Suprapubic skin (tissue), 4 donors: ENCODE data around the gene MLX. TPM values are rescaled to one million over a fixed set of nuclear protein-coding genes. Genes with fewer than 3 reads are reported as not detected.
"Not testable (repeated sequence)": the region's sequence is repeated elsewhere in the genome, so short reads cannot be mapped to it uniquely, and the experiment has no call there.

Source experiments
- DNase-seq, 2 donors: peaks; one replicate each; pipeline ENCODE4 v3.0.0-alpha.2; 2019; ENCODE audit warnings: low spot score in 2 of 2
- H3K27ac ChIP-seq: fragments of 200-600 bp; sonication (generic); one replicate; pipeline ENCODE4 v1.5.1; 2019
- H3K27me3 ChIP-seq: fragments of 200-600 bp; sonication (generic); one replicate; pipeline ENCODE4 v1.5.1; 2019
- H3K36me3 ChIP-seq: fragments of 200-600 bp; sonication (generic); one replicate; pipeline ENCODE4 v1.5.1; 2019
- H3K4me1 ChIP-seq: fragments of 200-600 bp; sonication (generic); one replicate; pipeline ENCODE4 v1.5.1; 2019
- H3K4me3 ChIP-seq: fragments of 200-600 bp; sonication (generic); one replicate; pipeline ENCODE4 v1.5.1; 2019; ENCODE audit warnings: mild to moderate bottlenecking
- H3K9me3 ChIP-seq: fragments of 200-600 bp; sonication (generic); one replicate; pipeline ENCODE4 v1.5.1; 2019
- EP300 ChIP-seq: sonication (generic); formaldehyde crosslinking; IDR thresholded peaks from one replicate; pipeline ENCODE4 v1.6.1; 2017; ENCODE audit warnings: antibody characterized with exemption
- POLR2A ChIP-seq, 2 donors: fragments of 450-650 bp; IDR thresholded peaks; one replicate each; pipeline ENCODE4 v1.6.1; 2017; ENCODE audit warnings: antibody characterized with exemption in 2 of 2, mild to moderate bottlenecking in 2 of 2, moderate library complexity in 2 of 2
- POLR2AphosphoS5 ChIP-seq, 3 donors: sonication (generic); formaldehyde crosslinking; IDR thresholded peaks; one replicate each; pipeline ENCODE4 v1.6.1; 2017; ENCODE audit warnings: antibody characterized with exemption in 3 of 3
- WGBS: methylation state at CpG from one replicate; pipeline ENCODE4 v1.1.5; 2018; 5-methylcytosine and 5-hydroxymethylcytosine counted together
- total RNA-seq, 4 donors: library from RNA; depleted of rRNA; stranded (reverse); fragments of >200 nt; gene quantifications; one replicate each; pipeline ENCODE4 v1.1.0, GENCODE V29; 2016
- TF ChIP-seq, protein P1 (sequence below), 2 donors: fragments of 200-600 bp in 1 of 2; fragments of 450-650 bp in 1 of 2; sonication (generic) in 1 of 2; IDR thresholded peaks; one replicate each; pipeline ENCODE4 v1.5.1; 2016 to 2019; ENCODE audit warnings: antibody characterized with exemption in 2 of 2, mild to moderate bottlenecking in 1 of 2, moderate library complexity in 1 of 2

MLX gene
- total RNA-seq, 4 donors from 2014 or later: 34.7 to 62.5 (median 44.3) TPM

DNA sequence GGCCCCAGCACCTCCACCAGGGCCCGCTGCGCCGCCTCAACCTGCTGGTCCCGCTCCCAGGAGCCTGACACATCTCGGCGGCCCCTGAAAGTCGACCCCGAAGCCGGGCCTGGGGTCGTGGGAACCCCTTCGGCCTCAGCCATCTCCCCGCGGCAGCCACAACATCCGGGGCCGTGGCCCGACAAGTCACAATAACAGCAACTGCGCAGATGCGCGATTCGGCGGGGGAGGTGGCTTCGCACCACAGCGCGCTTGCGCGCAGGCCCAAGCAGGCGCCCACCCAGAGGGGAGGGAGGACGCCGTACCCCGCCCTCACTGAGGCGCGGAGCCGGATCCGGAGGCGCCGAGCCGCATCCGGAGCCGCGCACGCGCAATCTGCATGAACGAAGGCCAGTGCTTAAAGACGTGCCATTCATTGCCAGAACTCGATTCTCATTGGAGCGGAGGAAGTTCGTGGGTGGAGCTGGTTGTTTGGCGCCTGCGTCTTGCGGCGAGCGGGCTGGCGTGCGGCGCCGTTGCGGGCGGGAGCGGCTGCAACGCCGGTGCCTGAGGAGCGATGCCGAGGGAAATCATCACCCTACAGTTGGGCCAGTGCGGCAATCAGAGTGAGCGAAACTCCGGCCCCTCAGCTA is 42.4 kb downstream of the MLX start, which contains the start of the genes RETREG3 and TUBG1:
Gene RETREG3 (minus strand): TSS at position 193 of the 632 bp plus-strand sequence. CDS start 50 bp downstream, at position 143.
Gene TUBG1 (plus strand): TSS at position 502 of the 632 bp plus-strand sequence. CDS start 55 bp downstream, at position 557.
- Histone ChIP-seq H3K4me1 (peaks cover 40% of the 10 kb centered on the region), H3K9me3 (no peaks in the 10 kb centered on the region), H3K27ac (peak within 1 kb of the TSS; percentile 95), H3K4me3 (peak within 1 kb of the TSS; percentile 95), H3K36me3 (peaks cover 27% of the 10 kb centered on the region), H3K27me3 (no peaks in the 10 kb centered on the region)
- 0% methylated on average over 12 of the region's 66 CpGs for WGBS
- TF ChIP-seq POLR2AphosphoS5 (IDR thresholded peaks at IDR 0.05) (peak; percentile 81 to 92 (median 86)), POLR2A (IDR thresholded peaks at IDR 0.05) (peak in 1 of 2 donors; percentile 87), EP300 (no peak)
- TF ChIP-seq, protein P1, sequence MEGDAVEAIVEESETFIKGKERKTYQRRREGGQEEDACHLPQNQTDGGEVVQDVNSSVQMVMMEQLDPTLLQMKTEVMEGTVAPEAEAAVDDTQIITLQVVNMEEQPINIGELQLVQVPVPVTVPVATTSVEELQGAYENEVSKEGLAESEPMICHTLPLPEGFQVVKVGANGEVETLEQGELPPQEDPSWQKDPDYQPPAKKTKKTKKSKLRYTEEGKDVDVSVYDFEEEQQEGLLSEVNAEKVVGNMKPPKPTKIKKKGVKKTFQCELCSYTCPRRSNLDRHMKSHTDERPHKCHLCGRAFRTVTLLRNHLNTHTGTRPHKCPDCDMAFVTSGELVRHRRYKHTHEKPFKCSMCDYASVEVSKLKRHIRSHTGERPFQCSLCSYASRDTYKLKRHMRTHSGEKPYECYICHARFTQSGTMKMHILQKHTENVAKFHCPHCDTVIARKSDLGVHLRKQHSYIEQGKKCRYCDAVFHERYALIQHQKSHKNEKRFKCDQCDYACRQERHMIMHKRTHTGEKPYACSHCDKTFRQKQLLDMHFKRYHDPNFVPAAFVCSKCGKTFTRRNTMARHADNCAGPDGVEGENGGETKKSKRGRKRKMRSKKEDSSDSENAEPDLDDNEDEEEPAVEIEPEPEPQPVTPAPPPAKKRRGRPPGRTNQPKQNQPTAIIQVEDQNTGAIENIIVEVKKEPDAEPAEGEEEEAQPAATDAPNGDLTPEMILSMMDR (IDR thresholded peaks at IDR 0.05): peak in 1 of 2 donors; percentile 50
- peak; percentile 97 to 98 for DNase-seq

DNA sequence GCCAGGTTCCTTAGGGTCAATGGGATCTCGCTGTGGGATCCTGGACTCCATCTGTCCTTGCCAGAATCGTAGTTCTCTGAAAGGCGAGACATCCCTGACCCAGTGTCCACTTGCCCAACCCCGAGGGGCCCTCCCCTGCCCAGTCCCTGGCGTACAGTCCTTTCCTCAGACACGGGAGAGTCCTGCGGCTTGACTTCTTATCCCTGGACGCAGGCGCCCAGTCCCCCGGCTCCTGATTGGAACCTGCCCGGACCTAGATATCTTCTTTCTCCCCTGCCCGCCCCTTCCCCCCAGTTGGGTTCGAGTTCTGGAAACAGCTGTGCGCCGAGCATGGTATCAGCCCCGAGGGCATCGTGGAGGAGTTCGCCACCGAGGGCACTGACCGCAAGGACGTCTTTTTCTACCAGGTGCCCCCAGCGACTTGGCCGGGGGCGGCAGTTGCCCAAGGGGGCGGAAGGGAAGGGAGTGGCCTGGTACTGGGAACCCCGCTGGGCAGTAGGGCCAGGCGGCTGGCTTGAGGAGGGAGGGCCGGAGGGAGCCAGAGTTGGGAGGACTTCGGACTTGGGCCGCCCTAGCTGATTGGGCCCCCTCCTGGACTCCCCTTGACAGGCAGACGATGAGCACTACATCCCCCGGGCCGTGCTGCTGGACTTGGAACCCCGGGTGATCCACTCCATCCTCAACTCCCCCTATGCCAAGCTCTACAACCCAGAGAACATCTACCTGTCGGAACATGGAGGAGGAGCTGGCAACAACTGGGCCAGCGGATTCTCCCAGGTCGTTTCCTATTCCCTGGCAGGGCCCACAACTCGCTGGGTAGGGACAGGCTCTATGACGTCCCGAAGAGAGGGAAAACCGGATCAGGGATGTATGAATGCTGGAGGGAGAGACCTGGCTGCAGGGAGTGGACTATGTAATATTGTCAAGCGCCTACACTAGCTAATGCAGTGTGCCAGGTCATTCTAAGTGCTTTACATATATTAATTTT is 43.2 kb downstream of the MLX start:
- not testable (repeated sequence) for H3K27me3 ChIP-seq, H3K9me3 ChIP-seq
- WGBS: 8% methylated on average over 25 of the region's 42 CpGs
- Histone ChIP-seq H3K36me3 (peaks cover 35% of the 10 kb centered on the region), H3K27ac (peak overlapping the region; percentile 79), H3K4me3 (peak overlapping the region; percentile 95), H3K4me1 (peaks cover 40% of the 10 kb centered on the region)
- peak in 1 of 2 donors; percentile 83 for DNase-seq

GRCh38 chr17:42612013-42612412 is 45.1 kb downstream of the MLX start:
- TF ChIP-seq POLR2A (IDR thresholded peaks at IDR 0.05): no peak
- no peak for TF ChIP-seq EP300
- 96% methylated on average over 4 of the region's 4 CpGs for WGBS
- no peaks in the 10 kb centered on the region for H3K9me3 ChIP-seq
- no peak overlapping the region for H3K27ac ChIP-seq
- H3K4me3 ChIP-seq: no peak overlapping the region
- H3K27me3 ChIP-seq: no peaks in the 10 kb centered on the region
- no peak for DNase-seq
- peaks cover 47% of the 10 kb centered on the region for H3K36me3 ChIP-seq
- peaks cover 25% of the 10 kb centered on the region for H3K4me1 ChIP-seq

GRCh38 chr17:42613699-42614295 is 46.9 kb downstream of the MLX start:
- peaks cover 47% of the 10 kb centered on the region for H3K36me3 ChIP-seq
- H3K27me3 ChIP-seq: no peaks in the 10 kb centered on the region
- H3K4me1 ChIP-seq: peaks cover 20% of the 10 kb centered on the region
- H3K9me3 ChIP-seq: no peaks in the 10 kb centered on the region
- H3K4me3 ChIP-seq: no peak overlapping the region
- peak in 1 of 2 donors; percentile 56 for DNase-seq
- no peak overlapping the region for H3K27ac ChIP-seq
- TF ChIP-seq POLR2A (IDR thresholded peaks at IDR 0.05) (no peak), EP300 (no peak)
- WGBS: 96% methylated on average over 13 of the region's 17 CpGs

GRCh38 chr17:42617956-42618431 is 51.1 kb downstream of the MLX start:
- no peak for TF ChIP-seq POLR2A (IDR thresholded peaks at IDR 0.05)
- TF ChIP-seq, protein P1 (IDR thresholded peaks at IDR 0.05): no peak
- no peak for TF ChIP-seq POLR2AphosphoS5 (IDR thresholded peaks at IDR 0.05)
- Histone ChIP-seq H3K9me3 (no peaks in the 10 kb centered on the region), H3K36me3 (peaks cover 33% of the 10 kb centered on the region), H3K27me3 (no peaks in the 10 kb centered on the region), H3K4me3 (no peak overlapping the region), H3K4me1 (peaks cover 13% of the 10 kb centered on the region), H3K27ac (no peak overlapping the region)
- 51% methylated on average over 3 of the region's 4 CpGs for WGBS
- peak in 1 of 2 donors; percentile 32 for DNase-seq

DNA sequence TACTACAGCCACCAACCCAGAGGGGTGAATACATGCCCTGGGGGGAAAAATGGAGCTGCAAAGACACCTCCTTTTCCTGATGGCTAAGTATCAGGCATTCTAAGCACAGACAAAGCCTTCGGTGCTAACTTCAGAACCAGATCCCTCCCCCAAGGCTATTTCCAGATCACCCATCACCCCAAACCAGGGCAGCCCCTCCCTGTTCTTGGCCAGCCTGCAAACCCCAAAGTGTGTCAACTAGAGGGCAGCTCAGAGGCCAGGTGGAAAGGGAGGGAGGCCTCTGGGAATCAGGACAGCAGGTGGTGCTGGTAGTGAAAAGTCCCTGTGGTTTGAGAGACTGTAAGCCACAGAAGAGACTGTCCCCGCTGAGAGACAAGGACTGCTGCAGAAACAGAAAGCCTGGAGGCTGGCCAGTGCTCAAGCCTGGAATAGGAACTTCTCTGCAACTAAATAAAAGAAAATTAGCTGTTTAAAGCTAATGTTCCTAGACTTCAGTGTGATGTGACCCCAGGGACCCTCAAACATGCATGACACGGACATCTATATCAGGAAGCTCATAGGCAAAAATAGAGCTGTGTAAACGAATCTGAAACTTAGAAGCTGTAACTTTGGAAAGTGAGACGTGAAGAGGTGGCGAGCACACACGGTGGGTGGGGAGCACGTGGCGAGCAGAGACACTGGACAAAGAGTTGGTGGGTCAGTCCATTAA is 51.7 kb downstream of the MLX start:
- no peak overlapping the region for H3K27ac ChIP-seq
- H3K27me3 ChIP-seq: no peaks in the 10 kb centered on the region
- H3K4me1 ChIP-seq: peaks cover 13% of the 10 kb centered on the region
- no peak for TF ChIP-seq EP300
- TF ChIP-seq, protein P1 (IDR thresholded peaks at IDR 0.05): peak in 1 of 2 donors; percentile 13
- no peak overlapping the region for H3K4me3 ChIP-seq
- H3K36me3 ChIP-seq: peaks cover 27% of the 10 kb centered on the region
- DNase-seq: no peak
- 59% methylated on average over 9 of the region's 9 CpGs for WGBS
- H3K9me3 ChIP-seq: no peaks in the 10 kb centered on the region

DNA sequence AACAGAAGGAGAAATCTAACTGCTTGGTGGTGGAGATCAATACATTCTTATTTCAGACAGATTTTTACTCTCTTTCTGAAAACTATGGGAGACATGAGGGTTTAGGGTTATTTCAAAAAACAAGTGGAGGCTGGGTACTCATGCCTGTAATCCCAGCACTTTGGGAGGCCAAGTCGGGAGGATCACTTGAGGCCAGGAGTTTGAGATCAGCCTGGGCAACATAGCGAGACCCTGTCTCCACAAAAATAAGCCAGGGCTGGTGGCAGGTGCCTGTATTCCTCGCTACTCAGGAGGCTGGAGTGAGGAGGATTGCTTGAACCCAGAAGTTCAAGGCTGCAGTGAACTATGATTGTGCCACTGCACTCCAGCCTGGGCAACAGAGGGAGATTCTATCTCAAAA is 55.1 kb downstream of the MLX start:
- DNase-seq, H3K36me3 ChIP-seq, H3K9me3 ChIP-seq, H3K4me3 ChIP-seq, H3K27ac ChIP-seq, H3K27me3 ChIP-seq: not testable (repeated sequence)
- peaks cover 20% of the 10 kb centered on the region for H3K4me1 ChIP-seq
- 85% methylated on average over 3 of the region's 3 CpGs for WGBS
